Ishikawa (cell line): ENCODE data around the gene ARFGAP3.

ENCODE experiments used
- CREB1 ChIP-seq: IDR thresholded peaks from 2 replicates; pipeline ENCODE4 v1.6.1; 2012; ENCODE audit warnings: low read depth
- EP300 ChIP-seq: IDR thresholded peaks from 2 replicates; pipeline ENCODE4 v1.6.1; 2012; ENCODE audit warnings: borderline replicate concordance
- NFIC ChIP-seq: IDR thresholded peaks from 2 replicates; pipeline ENCODE4 v1.6.1; 2012
- RAD21 ChIP-seq: IDR thresholded peaks from 2 replicates; pipeline ENCODE4 v1.6.1; 2012; ENCODE audit warnings: low read depth
- REST ChIP-seq: IDR thresholded peaks from 2 replicates; pipeline ENCODE4 v1.6.1; 2012; ENCODE audit warnings: low read depth, mild to moderate bottlenecking
- TAF1 ChIP-seq: IDR thresholded peaks from 2 replicates; pipeline ENCODE4 v1.6.1; 2012; ENCODE audit warnings: low read depth, mild to moderate bottlenecking
- TCF12 ChIP-seq: IDR thresholded peaks from 2 replicates; pipeline ENCODE4 v1.6.1; 2012; ENCODE audit warnings: low read depth
- YY1 ChIP-seq: IDR thresholded peaks from 2 replicates; pipeline ENCODE4 v1.6.1; 2012; ENCODE audit warnings: low read depth
- ZBTB7A ChIP-seq: IDR thresholded peaks from 2 replicates; pipeline ENCODE4 v1.6.1; 2012; ENCODE audit warnings: low read depth
- TF ChIP-seq, protein P1 (sequence below): IDR thresholded peaks from 2 replicates; pipeline ENCODE4 v1.6.1; 2012

GRCh38 chr22:42807185-42807584 lies 49.9 kb downstream of the ARFGAP3 start:
- TF ChIP-seq RAD21 (no peak), ZBTB7A (no peak), YY1 (no peak), EP300 (no peak), TAF1 (no peak), TCF12 (no peak), NFIC (no peak), CREB1 (no peak), REST (no peak)
- TF ChIP-seq, protein P1, sequence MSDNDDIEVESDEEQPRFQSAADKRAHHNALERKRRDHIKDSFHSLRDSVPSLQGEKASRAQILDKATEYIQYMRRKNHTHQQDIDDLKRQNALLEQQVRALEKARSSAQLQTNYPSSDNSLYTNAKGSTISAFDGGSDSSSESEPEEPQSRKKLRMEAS = no peak
